Colonic mucosa (tissue), 4 donors: ENCODE results near the gene SH2D5. TPM values are rescaled to one million over a fixed set of nuclear protein-coding genes. Genes with fewer than 3 reads are reported as not detected.
A peak's percentile ranks its signal among the peaks of the same experiment; 100 is the strongest.

Source experiments
- DNase-seq: peaks from one replicate; pipeline ENCODE4 v3.0.0-alpha.2; 2020
- H3K27ac ChIP-seq: fragments of 200-600 bp; one replicate; pipeline ENCODE4 v1.8.0; 2021
- H3K27me3 ChIP-seq: fragments of 200-600 bp; one replicate; pipeline ENCODE4 v1.8.0; 2021
- H3K36me3 ChIP-seq: fragments of 200-600 bp; one replicate; pipeline ENCODE4 v1.8.0; 2021
- H3K4me1 ChIP-seq: fragments of 200-600 bp; one replicate; pipeline ENCODE4 v1.8.0; 2021; ENCODE audit warnings: mild to moderate bottlenecking
- H3K4me3 ChIP-seq: fragments of 200-600 bp; one replicate; pipeline ENCODE4 v1.8.0; 2021
- H3K9ac ChIP-seq, 2 donors: one replicate each; pipeline ENCODE4 v1.7.0; 2013; ENCODE audit warnings: control low read depth in 2 of 2, low read depth in 2 of 2, low read length in 2 of 2
- H3K9me3 ChIP-seq: fragments of 200-600 bp; one replicate; pipeline ENCODE4 v1.8.0; 2021
- intact Hi-C: fragments of 100-400 bp; cut with DNase I; formaldehyde crosslinking; loops from one replicate; pipeline ENCODE4 v1.14.1; 2022
- total RNA-seq, 2 donors: library from RNA; stranded (reverse); fragmentation: NEBNext Ultra II Directional in 1 of 2; extraction: Animal tissue kit (Norgen Biotek cat#: 25700) in 1 of 2; gene quantifications; one replicate each; pipeline ENCODE4 v1.2.1, GENCODE V29; 2021
- TF ChIP-seq, protein P1 (sequence below): fragments of 200-600 bp; IDR thresholded peaks from one replicate; pipeline ENCODE4 v1.8.0; 2022; ENCODE audit warnings: antibody characterized with exemption, mild to moderate bottlenecking
- donor health status: healthy.
- donor health status: DM: no; HTN: no; CAD: no.
- donor health status: DM: no; HTN: no; CAD: no.

The SH2D5 gene
- total RNA-seq, 2 donors from 2014 or later, result 0.12 TPM; not detected in 1

DNA sequence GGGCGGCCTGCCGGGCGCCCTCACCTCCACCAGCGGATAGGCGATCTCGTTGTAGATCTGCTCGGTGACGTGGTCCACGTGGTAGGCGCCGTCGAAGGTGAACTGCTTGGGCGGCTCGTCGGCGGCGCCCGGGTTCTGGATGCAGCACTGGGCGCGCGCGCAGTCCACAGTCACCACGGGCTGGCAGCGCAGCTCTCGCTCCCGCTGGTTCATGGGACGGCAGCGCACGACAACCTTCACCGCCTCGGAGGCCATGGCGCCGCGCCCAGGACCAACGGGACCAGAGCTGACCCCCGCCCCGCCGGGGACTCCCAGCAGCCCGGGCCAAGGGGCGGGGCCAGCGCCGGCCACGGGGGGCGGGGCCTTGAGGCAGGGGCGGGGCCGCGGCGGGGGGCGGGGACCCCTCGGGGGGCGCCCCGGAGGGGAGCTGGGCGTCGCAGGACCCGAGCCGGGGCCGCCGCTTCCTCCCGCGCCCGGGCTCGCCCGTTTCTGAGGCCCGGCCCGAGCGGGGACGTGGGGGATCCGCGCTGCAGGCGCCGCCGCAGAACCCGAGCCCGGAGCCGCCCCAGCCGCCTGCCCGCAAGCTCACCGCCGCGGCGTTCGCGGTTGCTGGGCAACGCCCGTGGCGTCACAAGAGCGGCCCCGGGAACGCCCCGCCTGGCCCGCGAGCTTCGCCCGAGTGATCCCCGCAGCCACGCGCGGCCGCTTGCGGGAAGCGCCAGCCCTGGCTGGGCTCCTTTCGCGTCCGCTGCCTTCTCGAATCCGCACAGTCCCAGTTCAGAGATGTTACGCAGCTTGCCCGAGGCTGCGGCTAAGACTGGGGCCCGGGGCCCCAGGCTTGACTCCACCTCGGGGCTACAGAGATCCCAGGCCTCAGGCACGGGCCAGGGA, 14.8 kb downstream of the SH2D5 start, which contains the start of gene KIF17:
Gene KIF17, minus strand, starts transcription at position 556 of the 891 bp plus-strand sequence. Its CDS starts 301 bp downstream, at position 255.
- Histone ChIP-seq H3K27me3 (peaks cover 11% of the 10 kb centered on the region), H3K9me3 (no peaks in the 10 kb centered on the region), H3K4me1 (no peaks in the 10 kb centered on the region), H3K36me3 (no peaks in the 10 kb centered on the region), H3K9ac (no peak within 1 kb of the TSS), H3K27ac (no peak within 1 kb of the TSS), H3K4me3 (peak within 1 kb of the TSS; percentile 34)
- DNase-seq, result peak; percentile 78
- TF ChIP-seq, protein P1, sequence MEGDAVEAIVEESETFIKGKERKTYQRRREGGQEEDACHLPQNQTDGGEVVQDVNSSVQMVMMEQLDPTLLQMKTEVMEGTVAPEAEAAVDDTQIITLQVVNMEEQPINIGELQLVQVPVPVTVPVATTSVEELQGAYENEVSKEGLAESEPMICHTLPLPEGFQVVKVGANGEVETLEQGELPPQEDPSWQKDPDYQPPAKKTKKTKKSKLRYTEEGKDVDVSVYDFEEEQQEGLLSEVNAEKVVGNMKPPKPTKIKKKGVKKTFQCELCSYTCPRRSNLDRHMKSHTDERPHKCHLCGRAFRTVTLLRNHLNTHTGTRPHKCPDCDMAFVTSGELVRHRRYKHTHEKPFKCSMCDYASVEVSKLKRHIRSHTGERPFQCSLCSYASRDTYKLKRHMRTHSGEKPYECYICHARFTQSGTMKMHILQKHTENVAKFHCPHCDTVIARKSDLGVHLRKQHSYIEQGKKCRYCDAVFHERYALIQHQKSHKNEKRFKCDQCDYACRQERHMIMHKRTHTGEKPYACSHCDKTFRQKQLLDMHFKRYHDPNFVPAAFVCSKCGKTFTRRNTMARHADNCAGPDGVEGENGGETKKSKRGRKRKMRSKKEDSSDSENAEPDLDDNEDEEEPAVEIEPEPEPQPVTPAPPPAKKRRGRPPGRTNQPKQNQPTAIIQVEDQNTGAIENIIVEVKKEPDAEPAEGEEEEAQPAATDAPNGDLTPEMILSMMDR, result no peak
- intact Hi-C loops, result no loop called here

DNA sequence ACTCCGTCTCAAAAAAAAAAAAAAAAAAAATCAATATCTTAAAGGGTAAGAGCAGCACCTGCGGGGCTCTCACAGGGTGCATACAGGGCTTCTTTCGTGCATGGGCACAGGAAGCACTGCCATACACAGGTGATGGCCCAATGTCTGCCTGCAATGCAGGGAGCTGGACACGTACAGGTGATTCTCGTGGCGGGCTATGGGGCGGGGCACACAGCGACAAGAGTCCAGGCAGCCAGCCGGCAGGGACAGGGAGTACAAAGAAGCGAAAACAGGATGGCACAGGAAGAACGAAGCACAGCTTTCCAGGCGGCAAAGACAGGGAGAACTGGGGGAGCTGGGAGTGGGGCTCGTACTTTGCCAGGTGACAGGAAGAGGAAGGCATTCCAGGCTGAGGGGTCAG, 16.3 kb downstream of the SH2D5 start:
- H3K9ac ChIP-seq, result no peak overlapping the region
- peaks cover 11% of the 10 kb centered on the region for H3K27me3 ChIP-seq
- no peaks in the 10 kb centered on the region for H3K9me3 ChIP-seq
- TF ChIP-seq, protein P1, result no peak
- H3K4me1 ChIP-seq, result no peaks in the 10 kb centered on the region
- intact Hi-C loops, result no loop called here
- H3K36me3 ChIP-seq, result no peaks in the 10 kb centered on the region
- H3K27ac ChIP-seq, result no peak overlapping the region
- no peak overlapping the region for H3K4me3 ChIP-seq
- DNase-seq, result no peak

GRCh38 chr1:20715406-20715805, 17.1 kb downstream of the SH2D5 start:
- Histone ChIP-seq H3K27me3 (peaks cover 11% of the 10 kb centered on the region), H3K36me3 (no peaks in the 10 kb centered on the region), H3K4me3 (no peak overlapping the region), H3K27ac (no peak overlapping the region), H3K9ac (no peak overlapping the region), H3K4me1 (no peaks in the 10 kb centered on the region), H3K9me3 (no peaks in the 10 kb centered on the region)
- DNase-seq, result no peak
- intact Hi-C loops, result no loop called here
- TF ChIP-seq, protein P1, result no peak

DNA sequence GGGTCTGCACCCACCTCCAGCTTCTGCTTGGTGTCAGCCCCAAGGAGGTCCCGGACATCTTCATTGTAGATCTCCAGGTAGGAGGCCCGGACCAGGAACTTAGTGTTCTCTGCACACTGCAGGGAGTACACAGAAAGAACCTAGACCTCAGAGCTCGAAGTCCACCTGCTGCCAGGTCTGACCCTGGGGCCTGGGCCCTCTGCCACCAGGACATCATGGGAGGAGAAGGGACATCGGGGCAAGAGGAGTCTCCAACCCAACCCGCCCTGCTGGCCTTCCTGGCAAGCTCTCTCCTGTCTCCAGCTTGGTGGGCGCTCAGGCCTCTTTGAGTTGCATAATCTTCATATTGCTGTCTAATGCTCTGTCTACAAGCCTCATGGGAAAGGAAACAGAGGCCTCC, 19.1 kb downstream of the SH2D5 start:
- H3K36me3 ChIP-seq, result no peaks in the 10 kb centered on the region
- no peak overlapping the region for H3K27ac ChIP-seq
- no peak overlapping the region for H3K4me3 ChIP-seq
- TF ChIP-seq, protein P1, result no peak
- peaks cover 11% of the 10 kb centered on the region for H3K27me3 ChIP-seq
- no peaks in the 10 kb centered on the region for H3K9me3 ChIP-seq
- H3K9ac ChIP-seq, result no peak overlapping the region
- no peak for DNase-seq
- intact Hi-C loops, result no loop called here
- no peaks in the 10 kb centered on the region for H3K4me1 ChIP-seq

- H3K36me3 ChIP-seq, result no peaks in the 10 kb centered on the region
- no peak overlapping the region for H3K27ac ChIP-seq
- peaks cover 9% of the 10 kb centered on the region for H3K27me3 ChIP-seq
- TF ChIP-seq, protein P1, result no peak
- no peaks in the 10 kb centered on the region for H3K4me1 ChIP-seq
- H3K9me3 ChIP-seq, result no peaks in the 10 kb centered on the region
- intact Hi-C loops, result no loop called here
- DNase-seq, result no peak
- no peak overlapping the region for H3K4me3 ChIP-seq
- H3K9ac ChIP-seq, result no peak overlapping the region
Measured at GRCh38 chr1:20712215-20712577, 20.3 kb downstream of the SH2D5 start.
